Esophagus muscularis mucosa (tissue), 4 donors: ENCODE results near the gene TRAF5.

Experiments
- CTCF ChIP-seq, 3 experiments: fragments of 200-600 bp in 2 of 3; fragments of 450-650 bp in 1 of 3; sonication (generic) in 2 of 3; IDR thresholded peaks; one replicate each; pipeline ENCODE4 v1.5.1; 2017 to 2019; ENCODE audit warnings: antibody characterized with exemption in 3 of 3, mild to moderate bottlenecking in 2 of 3, moderate library complexity in 1 of 3
- EP300 ChIP-seq: sonication (generic); formaldehyde crosslinking; IDR thresholded peaks from one replicate; pipeline ENCODE4 v1.6.1; 2017; ENCODE audit warnings: antibody characterized with exemption
- POLR2A ChIP-seq: fragments of 450-650 bp; IDR thresholded peaks from one replicate; pipeline ENCODE4 v1.6.1; 2017; ENCODE audit warnings: antibody characterized with exemption, moderate library complexity, mild to moderate bottlenecking, low read depth
- POLR2AphosphoS5 ChIP-seq, 2 donors: sonication (generic); formaldehyde crosslinking; IDR thresholded peaks; one replicate each; pipeline ENCODE4 v1.6.1; 2017; ENCODE audit warnings: antibody characterized with exemption in 2 of 2

- TF ChIP-seq POLR2AphosphoS5 (IDR thresholded peaks at IDR 0.05) (no peak), EP300 (no peak), CTCF (IDR thresholded peaks at IDR 0.05) (no peak), POLR2A (no peak)
These were observed 32.1 kb downstream of the TRAF5 start for GRCh38 chr1:211358685-211359084.
